Endodermal cell (in vitro differentiated cells): ENCODE results near the gene CTIF. TPM values are rescaled to one million over a fixed set of nuclear protein-coding genes. Genes with fewer than 3 reads are reported as not detected.
A peak's percentile ranks its signal among the peaks of the same experiment; 100 is the strongest.

Experiments
- DNase-seq: peaks from one replicate; pipeline ENCODE4 v3.0.0-alpha.2; 2017
- H3K27ac ChIP-seq: 2 replicates; pipeline ENCODE4 v1.5.1; 2013; ENCODE audit warnings: mild to moderate bottlenecking, low read depth, low read length, moderate library complexity
- H3K27me3 ChIP-seq: 2 replicates; pipeline ENCODE4 v1.6.1; 2013; ENCODE audit warnings: mild to moderate bottlenecking, low read length, moderate library complexity; ENCODE audit not compliant: insufficient read depth, control insufficient read depth, poor library complexity, severe bottlenecking
- H3K36me3 ChIP-seq: 2 replicates; pipeline ENCODE4 v1.7.0; 2013; ENCODE audit warnings: mild to moderate bottlenecking, low read length, moderate library complexity; ENCODE audit not compliant: control insufficient read depth, insufficient read depth
- H3K4me1 ChIP-seq: one replicate; pipeline ENCODE4 v1.7.0; 2013; ENCODE audit warnings: low read length; ENCODE audit not compliant: control insufficient read depth, insufficient read depth
- H3K4me3 ChIP-seq: 2 replicates; pipeline ENCODE4 v1.5.1; 2013; ENCODE audit warnings: mild to moderate bottlenecking, low read length, moderate library complexity
- H3K9ac ChIP-seq: 2 replicates; pipeline ENCODE4 v1.6.1; 2013; ENCODE audit warnings: mild to moderate bottlenecking, low read length, moderate library complexity; ENCODE audit not compliant: poor library complexity, severe bottlenecking; ENCODE audit errors: extremely low read depth
- H3K9me3 ChIP-seq: 2 replicates; pipeline ENCODE4 v1.6.1; 2013; ENCODE audit warnings: mild to moderate bottlenecking, low read length, moderate library complexity; ENCODE audit not compliant: control insufficient read depth
- H3K27ac Mint-ChIP-seq: 2 replicates; pipeline ENCODE4 v1.8.0; 2020; ENCODE audit warnings: mixed read lengths
- H3K27me3 Mint-ChIP-seq: 2 replicates; pipeline ENCODE4 v1.8.0; 2021; ENCODE audit warnings: mild to moderate bottlenecking, mixed read lengths; ENCODE audit not compliant: insufficient read depth
- H3K36me3 Mint-ChIP-seq: 2 replicates; pipeline ENCODE4 v1.8.0; 2020; ENCODE audit warnings: low read depth, mixed read lengths
- H3K4me1 Mint-ChIP-seq: 2 replicates; pipeline ENCODE4 v1.8.0; 2020; ENCODE audit warnings: mixed read lengths
- H3K4me3 Mint-ChIP-seq: 2 replicates; pipeline ENCODE4 v1.8.0; 2020; ENCODE audit warnings: mild to moderate bottlenecking, moderate library complexity, mixed read lengths
- H3K9me3 Mint-ChIP-seq: 2 replicates; pipeline ENCODE4 v1.8.0; 2020; ENCODE audit warnings: mild to moderate bottlenecking, mixed read lengths
- WGBS, 2 experiments: methylation state at CpG; one replicate each; pipeline versions ENCODE4 v1.1.5 to v1.1.7; 2013; ENCODE audit warnings: missing lambda C conversion rate in 2 of 2, mixed read lengths in 1 of 2; ENCODE audit not compliant: insufficient coverage in 1 of 2, insufficient read length in 1 of 2; 5-methylcytosine and 5-hydroxymethylcytosine counted together
- total RNA-seq, 2 donors: library from RNA; stranded (reverse); fragmentation: NEBNext Ultra II Directional in 1 of 2; extraction: Animal tissue kit (Norgen Biotek cat#: 25700) in 1 of 2; gene quantifications; 2 replicates in 1 of 2; 3 replicates in 1 of 2; pipeline ENCODE4 v1.2.1, GENCODE V29; 2021
- TF ChIP-seq, protein P1 (sequence below): fragments of 200-600 bp; sonication (generic); conservative IDR thresholded peaks from 2 replicates; pipeline ENCODE4 v1.5.0; 2021; ENCODE audit warnings: antibody characterized with exemption, mild to moderate bottlenecking

CTIF gene
- total RNA-seq, 2 donors from 2014 or later, result 33.8 to 41.6 TPM

DNA sequence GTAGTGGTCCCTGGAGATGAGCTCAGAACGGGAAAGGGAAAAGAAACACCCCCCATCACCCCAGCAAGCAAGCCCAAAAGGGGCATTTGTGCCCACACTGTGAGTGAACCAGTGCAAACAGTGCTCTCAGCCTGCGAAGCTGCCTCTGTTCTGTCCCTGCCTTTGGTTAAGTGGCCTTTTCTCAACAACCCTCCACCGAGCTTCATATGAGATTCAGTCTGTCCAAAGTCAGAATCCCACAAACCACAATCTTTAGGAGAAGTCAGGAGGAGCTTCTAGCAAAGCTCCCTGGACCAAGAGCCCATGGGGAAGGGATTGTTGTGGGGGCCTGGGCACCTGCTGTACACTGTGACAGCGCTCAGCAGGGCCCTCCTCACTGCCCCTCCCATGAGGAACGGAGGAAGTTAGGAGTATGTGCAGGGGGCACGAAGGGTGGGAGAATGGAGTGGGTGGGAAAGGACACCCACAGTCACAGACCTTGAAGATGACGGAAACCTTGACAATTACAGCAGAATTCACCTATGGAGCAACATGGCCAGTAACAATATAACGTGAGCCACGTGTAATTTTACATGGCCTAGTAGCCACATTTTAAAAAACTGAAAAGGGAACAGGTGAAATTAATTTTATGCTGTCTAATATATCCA is 292.4 kb downstream of the CTIF start:
- Mint-ChIP-seq H3K4me1 (peaks cover 46% of the 10 kb centered on the region), H3K27me3 (no peaks in the 10 kb centered on the region), H3K9me3 (no peaks in the 10 kb centered on the region), H3K27ac (no peak overlapping the region), H3K4me3 (no peak overlapping the region), H3K36me3 (peaks cover 6% of the 10 kb centered on the region)
- H3K27ac ChIP-seq, result no peak overlapping the region
- no peaks in the 10 kb centered on the region for H3K27me3 ChIP-seq
- H3K36me3 ChIP-seq, result peaks cover 4% of the 10 kb centered on the region
- no peaks in the 10 kb centered on the region for H3K9me3 ChIP-seq
- WGBS, 2 experiments, result 86 to 87% methylated on average over 3 to 9 of the region's 9 CpGs
- H3K4me3 ChIP-seq, result no peak overlapping the region
- TF ChIP-seq, protein P1, sequence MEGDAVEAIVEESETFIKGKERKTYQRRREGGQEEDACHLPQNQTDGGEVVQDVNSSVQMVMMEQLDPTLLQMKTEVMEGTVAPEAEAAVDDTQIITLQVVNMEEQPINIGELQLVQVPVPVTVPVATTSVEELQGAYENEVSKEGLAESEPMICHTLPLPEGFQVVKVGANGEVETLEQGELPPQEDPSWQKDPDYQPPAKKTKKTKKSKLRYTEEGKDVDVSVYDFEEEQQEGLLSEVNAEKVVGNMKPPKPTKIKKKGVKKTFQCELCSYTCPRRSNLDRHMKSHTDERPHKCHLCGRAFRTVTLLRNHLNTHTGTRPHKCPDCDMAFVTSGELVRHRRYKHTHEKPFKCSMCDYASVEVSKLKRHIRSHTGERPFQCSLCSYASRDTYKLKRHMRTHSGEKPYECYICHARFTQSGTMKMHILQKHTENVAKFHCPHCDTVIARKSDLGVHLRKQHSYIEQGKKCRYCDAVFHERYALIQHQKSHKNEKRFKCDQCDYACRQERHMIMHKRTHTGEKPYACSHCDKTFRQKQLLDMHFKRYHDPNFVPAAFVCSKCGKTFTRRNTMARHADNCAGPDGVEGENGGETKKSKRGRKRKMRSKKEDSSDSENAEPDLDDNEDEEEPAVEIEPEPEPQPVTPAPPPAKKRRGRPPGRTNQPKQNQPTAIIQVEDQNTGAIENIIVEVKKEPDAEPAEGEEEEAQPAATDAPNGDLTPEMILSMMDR, result no peak
- no peak overlapping the region for H3K9ac ChIP-seq
- DNase-seq, result peak; percentile 29
- peaks cover 21% of the 10 kb centered on the region for H3K4me1 ChIP-seq

DNA sequence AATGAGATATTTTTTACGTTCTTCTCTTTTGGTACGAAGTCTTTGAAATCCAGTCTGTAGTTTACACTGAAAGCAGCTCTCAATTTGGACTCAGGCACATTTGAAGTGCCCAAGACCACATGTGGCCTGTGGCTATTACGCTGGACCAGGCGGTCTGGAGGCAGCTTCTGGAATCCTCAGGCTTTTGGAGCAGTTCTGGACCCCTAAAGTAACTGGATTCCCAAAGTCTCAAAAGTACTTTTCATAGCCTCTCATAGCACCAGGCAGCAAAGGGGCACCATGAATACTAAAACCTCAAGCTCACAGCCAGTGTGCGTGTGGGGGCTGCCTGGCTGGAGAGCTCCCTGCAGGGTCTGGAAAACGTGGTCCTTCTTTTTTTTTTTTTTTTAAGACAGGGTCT is 293.0 kb downstream of the CTIF start:
- Histone ChIP-seq H3K27me3 (no peaks in the 10 kb centered on the region), H3K27ac (no peak overlapping the region), H3K4me1 (peaks cover 17% of the 10 kb centered on the region), H3K4me3 (no peak overlapping the region), H3K36me3 (peaks cover 4% of the 10 kb centered on the region), H3K9ac (no peak overlapping the region), H3K9me3 (no peaks in the 10 kb centered on the region)
- peaks cover 41% of the 10 kb centered on the region for H3K4me1 Mint-ChIP-seq
- H3K27ac Mint-ChIP-seq, result no peak overlapping the region
- peaks cover 6% of the 10 kb centered on the region for H3K36me3 Mint-ChIP-seq
- 88 to 100% methylated on average over 3 to 6 of the region's 6 CpGs for WGBS, 2 experiments
- no peaks in the 10 kb centered on the region for H3K9me3 Mint-ChIP-seq
- DNase-seq, result peak; percentile 36
- H3K4me3 Mint-ChIP-seq, result no peak overlapping the region
- TF ChIP-seq, protein P1, result no peak
- H3K27me3 Mint-ChIP-seq, result no peaks in the 10 kb centered on the region

DNA sequence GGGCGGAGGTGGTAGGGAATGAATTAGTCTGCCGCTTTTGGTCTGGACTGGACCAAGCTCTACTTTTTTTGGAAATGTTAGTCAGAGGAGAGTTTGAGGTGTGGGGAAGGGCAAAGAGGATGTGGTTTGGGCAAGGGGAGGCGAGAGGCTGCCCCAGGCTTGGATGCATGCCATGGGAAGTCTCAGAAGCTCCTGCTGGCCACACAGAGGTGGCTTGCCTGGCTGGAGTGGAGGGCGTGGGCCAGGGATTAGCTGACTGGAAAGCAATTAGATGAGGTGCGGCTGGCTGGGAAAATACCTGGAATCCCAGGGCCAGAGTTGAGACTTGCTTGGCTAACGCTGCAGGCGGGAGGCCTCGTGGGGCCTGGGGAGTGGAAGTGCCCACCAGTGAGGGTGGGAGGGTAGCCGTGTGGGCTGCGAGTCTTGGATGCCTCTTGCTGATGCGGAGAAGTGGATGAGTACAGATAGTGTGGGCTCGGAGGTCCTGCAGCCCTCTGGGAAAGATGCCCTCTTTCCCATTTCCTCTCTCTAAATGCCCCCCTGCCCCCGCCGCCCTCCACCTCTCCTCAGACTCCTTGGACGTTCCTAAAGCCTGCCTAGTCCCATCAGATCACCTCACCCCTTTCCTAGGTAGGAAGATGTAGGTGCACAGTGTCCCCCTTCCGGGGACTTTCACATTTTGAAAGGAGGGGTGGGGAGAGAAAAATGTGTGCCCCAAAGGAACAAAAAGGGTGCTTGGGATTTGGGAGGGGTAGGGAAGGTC is 294.3 kb downstream of the CTIF start:
- Histone ChIP-seq H3K27me3 (no peaks in the 10 kb centered on the region), H3K36me3 (peaks cover 4% of the 10 kb centered on the region), H3K9ac (no peak overlapping the region), H3K4me3 (no peak overlapping the region), H3K27ac (no peak overlapping the region), H3K9me3 (no peaks in the 10 kb centered on the region), H3K4me1 (peaks cover 11% of the 10 kb centered on the region)
- WGBS, 2 experiments, result 76 to 88% methylated on average over 7 to 16 of the region's 16 CpGs
- peak; percentile 76 for DNase-seq
- H3K4me1 Mint-ChIP-seq, result peaks cover 27% of the 10 kb centered on the region
- no peaks in the 10 kb centered on the region for H3K9me3 Mint-ChIP-seq
- peaks cover 6% of the 10 kb centered on the region for H3K36me3 Mint-ChIP-seq
- H3K27me3 Mint-ChIP-seq, result no peaks in the 10 kb centered on the region
- no peak overlapping the region for H3K4me3 Mint-ChIP-seq
- peak overlapping the region; percentile 57 for H3K27ac Mint-ChIP-seq
- TF ChIP-seq, protein P1, result no peak
